GM18499 (cell line): ENCODE data around the gene PPP2R1B.

Experiments
- ATAC-seq: cut with Tn5 transposase; IDR thresholded peaks from one replicate; pipeline ENCODE4 v1.9.1; 2021; ENCODE audit warnings: moderate number of reproducible peaks; ENCODE audit not compliant: insufficient read depth, unreplicated experiment

Gene PPP2R1B

GRCh38 chr11:111698852-111699559 is 67.2 kb downstream of the PPP2R1B start:
- ATAC-seq, result no peak

GRCh38 chr11:111697933-111698371 is 68.2 kb downstream of the PPP2R1B start:
- no peak for ATAC-seq

- ATAC-seq, result no peak
Measured at GRCh38 chr11:111696556-111696955, 69.6 kb downstream of the PPP2R1B start.

- no peak for ATAC-seq
Measured at GRCh38 chr11:111694851-111695250, 71.3 kb downstream of the PPP2R1B start.

- ATAC-seq, result no peak
Measured at GRCh38 chr11:111693224-111693937, 72.8 kb downstream of the PPP2R1B start.

- no peak for ATAC-seq
Measured at GRCh38 chr11:111691741-111692140, 74.4 kb downstream of the PPP2R1B start.

GRCh38 chr11:111691176-111691575 is 75.0 kb downstream of the PPP2R1B start:
- no peak for ATAC-seq

- no peak for ATAC-seq
Measured at GRCh38 chr11:111688013-111688412, 78.2 kb downstream of the PPP2R1B start.

GRCh38 chr11:111684251-111684650 is 81.9 kb downstream of the PPP2R1B start:
- no peak for ATAC-seq

- no peak for ATAC-seq
Measured at GRCh38 chr11:111683806-111684205, 82.4 kb downstream of the PPP2R1B start.

- ATAC-seq, result no peak
Measured at GRCh38 chr11:111680486-111681175, 85.6 kb downstream of the PPP2R1B start.
